K562 (cell line): ENCODE data around the gene DOCK3. TPM values are rescaled to one million over a fixed set of nuclear protein-coding genes. Genes with fewer than 3 reads are reported as not detected.

Experiments used
- BRD9 ChIP-seq: fragments of 450-650 bp; IDR thresholded peaks from 2 replicates; pipeline ENCODE4 v1.6.1; 2018; ENCODE audit warnings: low read depth; ENCODE audit not compliant: partially characterized antibody
- CXXC5 ChIP-seq: fragments of 250-450 bp; sonication (Bioruptor Pico); IDR thresholded peaks from 2 replicates; pipeline ENCODE4 v1.8.0; 2022; ENCODE audit warnings: inconsistent platforms, mild to moderate bottlenecking, moderate library complexity
- ESRRA ChIP-seq: fragments of 450-650 bp; IDR thresholded peaks from 2 replicates; pipeline ENCODE4 v1.6.1; 2014; ENCODE audit warnings: low read depth, mild to moderate bottlenecking, moderate library complexity, borderline replicate concordance
- GATAD2A ChIP-seq: fragments of 450-650 bp; IDR thresholded peaks from 2 replicates; pipeline ENCODE4 v1.6.1; 2017
- KAT8 ChIP-seq: fragments of 450-650 bp; IDR thresholded peaks from 2 replicates; pipeline ENCODE4 v1.6.1; 2016; ENCODE audit warnings: low read depth, mild to moderate bottlenecking
- MCM3 ChIP-seq: fragments of 450-650 bp; IDR thresholded peaks from 2 replicates; pipeline ENCODE4 v1.6.1; 2016
- MYNN ChIP-seq, 2 experiments: sonication (generic); formaldehyde crosslinking in 1 of 2; IDR thresholded peaks; 2 replicates each; pipeline versions ENCODE4 v1.5.0 to v1.6.1; 2016 to 2020; ENCODE audit warnings: antibody characterized with exemption in 1 of 2, missing genetic modification reagents in 1 of 2
- PCBP1 ChIP-seq: fragments of 200-400 bp; formaldehyde crosslinking; IDR thresholded peaks from 2 replicates; pipeline ENCODE4 v1.6.1; 2018; ENCODE audit warnings: mild to moderate bottlenecking, low read depth, low read length; ENCODE audit not compliant: poor library complexity, severe bottlenecking
- POLR2A ChIP-seq: fragments of 450-650 bp; conservative IDR thresholded peaks from 2 replicates; pipeline ENCODE4 v1.6.1; 2016
- PURB ChIP-seq: sonication (generic); formaldehyde crosslinking; IDR thresholded peaks from 2 replicates; pipeline ENCODE4 v1.9.0; 2021; ENCODE audit warnings: low read depth, mild to moderate bottlenecking, missing genetic modification reagents
- SUPT5H ChIP-seq: fragments of 450-650 bp; IDR thresholded peaks from 2 replicates; pipeline ENCODE4 v1.6.1; 2016
- TCFL5 ChIP-seq: fragments of 250-450 bp; sonication (Bioruptor Pico); conservative IDR thresholded peaks from 2 replicates; pipeline ENCODE4 v1.6.1; 2021; ENCODE audit warnings: mild to moderate bottlenecking, moderate library complexity, matching md5 sums
- ZBTB33 ChIP-seq: sonication (generic); formaldehyde crosslinking; IDR thresholded peaks from 2 replicates; pipeline ENCODE4 v1.8.1; 2023; ENCODE audit warnings: mild to moderate bottlenecking, missing genetic modification reagents
- ZNF197 ChIP-seq: fragments of 200-800 bp; sonication (Bioruptor generic); IDR thresholded peaks from 2 replicates; pipeline ENCODE4 v1.6.1; 2016; ENCODE audit warnings: low read depth, missing genetic modification characterization, missing compliant biosample characterization
- ZNF224 ChIP-seq: sonication (generic); formaldehyde crosslinking; IDR thresholded peaks from 2 replicates; pipeline ENCODE4 v1.8.0; 2022; ENCODE audit warnings: mild to moderate bottlenecking, missing genetic modification reagents
- ZNF395 ChIP-seq: fragments of 200-800 bp; sonication (Bioruptor generic); IDR thresholded peaks from 2 replicates; pipeline ENCODE4 v1.6.1; 2017; ENCODE audit warnings: missing genetic modification characterization, missing compliant biosample characterization
- polyA plus RNA-seq, 8 experiments: library from polyadenylated mRNA; depleted of rRNA in 4 of 8; stranded (reverse) in 5 of 8; unstranded in 3 of 8; fragments of >200 nt; fragmentation: Nextera tagmentation in 2 of 8; fragmentation: Illumina TruSeq in 1 of 8; extraction: Ambion mirVana in 2 of 8; extraction: Trizol in 1 of 8; gene quantifications; 2 replicates each; pipeline versions ENCODE4 v1.2.1 to v1.2.3, GENCODE V29; 2011 to 2014; ENCODE audit warnings: inconsistent platforms in 1 of 8, missing spikeins in 1 of 8
- total RNA-seq, 7 experiments: library from RNA; depleted of rRNA in 6 of 7; stranded (reverse); fragments of >200 nt in 6 of 7; fragmentation: Illumina TruSeq in 2 of 7; extraction: Trizol in 2 of 7; gene quantifications; 2 replicates each; pipeline versions ENCODE4 v1.2.1 to v1.2.3, GENCODE V29; 2011 to 2021; ENCODE audit warnings: low replicate concordance in 1 of 7
- TF ChIP-seq, protein P1 (sequence below): fragments of 450-650 bp; formaldehyde crosslinking; conservative IDR thresholded peaks from 2 replicates; pipeline ENCODE4 v1.4.0; 2022; ENCODE audit warnings: mild to moderate bottlenecking, missing genetic modification characterization
- TF ChIP-seq, protein P2 (sequence below): fragments of 450-650 bp; IDR thresholded peaks from 2 replicates; pipeline ENCODE4 v1.7.1; 2018; ENCODE audit warnings: mild to moderate bottlenecking, low read depth; ENCODE audit not compliant: partially characterized antibody

Gene DOCK3
- total and polyA plus RNA-seq, 9 of the 15 experiments (the other 6 are each of a cell fraction or from before 2014, with no cell fraction given), result under 0.01 to 0.03 (median 0.01) TPM; not detected in 4

GRCh38 chr3:51384726-51385473, 710.2 kb downstream of the DOCK3 start, which contains the start of gene MANF (continued):
- TF ChIP-seq ZNF224 (CRISPR knock-in tag) (no peak), BRD9 (peak; percentile 36), ZBTB33 (CRISPR knock-in tag) (0 out of 2 replicates have a peak, but pooled peaks have one; percentile 24), ZNF197 (CRISPR knock-in tag) (no peak), ZNF395 (no peak), SUPT5H (peak; percentile 80), POLR2A (peak; percentile 82), CXXC5 (CRISPR knock-in tag) (peak; percentile 87), ESRRA (peak; percentile 74), TCFL5 (CRISPR knock-in tag) (no peak), MYNN (IDR thresholded peaks at IDR 0.05) (no peak), MYNN (CRISPR knock-in tag; IDR thresholded peaks at IDR 0.05) (no peak), PURB (no peak), PCBP1 (peak; percentile 92), GATAD2A (no peak), KAT8 (no peak), MCM3 (no peak)
- TF ChIP-seq, protein P1, sequence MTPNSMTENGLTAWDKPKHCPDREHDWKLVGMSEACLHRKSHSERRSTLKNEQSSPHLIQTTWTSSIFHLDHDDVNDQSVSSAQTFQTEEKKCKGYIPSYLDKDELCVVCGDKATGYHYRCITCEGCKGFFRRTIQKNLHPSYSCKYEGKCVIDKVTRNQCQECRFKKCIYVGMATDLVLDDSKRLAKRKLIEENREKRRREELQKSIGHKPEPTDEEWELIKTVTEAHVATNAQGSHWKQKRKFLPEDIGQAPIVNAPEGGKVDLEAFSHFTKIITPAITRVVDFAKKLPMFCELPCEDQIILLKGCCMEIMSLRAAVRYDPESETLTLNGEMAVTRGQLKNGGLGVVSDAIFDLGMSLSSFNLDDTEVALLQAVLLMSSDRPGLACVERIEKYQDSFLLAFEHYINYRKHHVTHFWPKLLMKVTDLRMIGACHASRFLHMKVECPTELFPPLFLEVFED (CRISPR knock-in tag), result no peak
- TF ChIP-seq, protein P2, sequence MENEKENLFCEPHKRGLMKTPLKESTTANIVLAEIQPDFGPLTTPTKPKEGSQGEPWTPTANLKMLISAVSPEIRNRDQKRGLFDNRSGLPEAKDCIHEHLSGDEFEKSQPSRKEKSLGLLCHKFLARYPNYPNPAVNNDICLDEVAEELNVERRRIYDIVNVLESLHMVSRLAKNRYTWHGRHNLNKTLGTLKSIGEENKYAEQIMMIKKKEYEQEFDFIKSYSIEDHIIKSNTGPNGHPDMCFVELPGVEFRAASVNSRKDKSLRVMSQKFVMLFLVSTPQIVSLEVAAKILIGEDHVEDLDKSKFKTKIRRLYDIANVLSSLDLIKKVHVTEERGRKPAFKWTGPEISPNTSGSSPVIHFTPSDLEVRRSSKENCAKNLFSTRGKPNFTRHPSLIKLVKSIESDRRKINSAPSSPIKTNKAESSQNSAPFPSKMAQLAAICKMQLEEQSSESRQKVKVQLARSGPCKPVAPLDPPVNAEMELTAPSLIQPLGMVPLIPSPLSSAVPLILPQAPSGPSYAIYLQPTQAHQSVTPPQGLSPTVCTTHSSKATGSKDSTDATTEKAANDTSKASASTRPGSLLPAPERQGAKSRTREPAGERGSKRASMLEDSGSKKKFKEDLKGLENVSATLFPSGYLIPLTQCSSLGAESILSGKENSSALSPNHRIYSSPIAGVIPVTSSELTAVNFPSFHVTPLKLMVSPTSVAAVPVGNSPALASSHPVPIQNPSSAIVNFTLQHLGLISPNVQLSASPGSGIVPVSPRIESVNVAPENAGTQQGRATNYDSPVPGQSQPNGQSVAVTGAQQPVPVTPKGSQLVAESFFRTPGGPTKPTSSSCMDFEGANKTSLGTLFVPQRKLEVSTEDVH, result peak; percentile 53
